GM12865 (cell line): Measurements from ENCODE around the gene ACTRT2.

Experiments
- DNase-seq: peaks from one replicate; pipeline ENCODE4 v3.0.0; 2010; ENCODE audit warnings: low read depth
- H3K4me3 ChIP-seq: 2 replicates; pipeline ENCODE4 v1.5.1; 2011; ENCODE audit warnings: mild to moderate bottlenecking, low read depth, low read length, control low read depth
- TF ChIP-seq, protein P1 (sequence below): IDR thresholded peaks from 2 replicates; pipeline ENCODE4 v1.5.1; 2011; ENCODE audit warnings: low read length, control low read depth, low read depth, inconsistent platforms; ENCODE audit not compliant: insufficient read depth; ENCODE audit errors: missing control alignments

ACTRT2 gene

DNA sequence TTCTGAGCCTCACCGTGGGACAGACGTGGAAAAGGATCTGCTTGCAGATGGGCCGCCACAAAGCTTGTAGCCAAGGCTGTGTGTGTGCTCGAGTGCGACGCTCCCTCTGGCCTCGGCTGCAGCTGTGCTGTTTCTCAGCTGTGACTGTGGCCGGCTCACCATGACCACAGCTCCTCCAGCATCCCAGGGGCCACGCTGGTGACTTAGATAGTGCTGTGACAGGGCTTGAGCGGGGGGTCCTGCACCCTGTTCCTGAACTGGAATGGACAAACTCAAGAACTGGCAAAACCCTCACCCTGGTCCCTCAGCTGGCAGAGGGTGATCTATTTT lies 17.4 kb upstream of the ACTRT2 start:
- no peak for DNase-seq
- TF ChIP-seq, protein P1, sequence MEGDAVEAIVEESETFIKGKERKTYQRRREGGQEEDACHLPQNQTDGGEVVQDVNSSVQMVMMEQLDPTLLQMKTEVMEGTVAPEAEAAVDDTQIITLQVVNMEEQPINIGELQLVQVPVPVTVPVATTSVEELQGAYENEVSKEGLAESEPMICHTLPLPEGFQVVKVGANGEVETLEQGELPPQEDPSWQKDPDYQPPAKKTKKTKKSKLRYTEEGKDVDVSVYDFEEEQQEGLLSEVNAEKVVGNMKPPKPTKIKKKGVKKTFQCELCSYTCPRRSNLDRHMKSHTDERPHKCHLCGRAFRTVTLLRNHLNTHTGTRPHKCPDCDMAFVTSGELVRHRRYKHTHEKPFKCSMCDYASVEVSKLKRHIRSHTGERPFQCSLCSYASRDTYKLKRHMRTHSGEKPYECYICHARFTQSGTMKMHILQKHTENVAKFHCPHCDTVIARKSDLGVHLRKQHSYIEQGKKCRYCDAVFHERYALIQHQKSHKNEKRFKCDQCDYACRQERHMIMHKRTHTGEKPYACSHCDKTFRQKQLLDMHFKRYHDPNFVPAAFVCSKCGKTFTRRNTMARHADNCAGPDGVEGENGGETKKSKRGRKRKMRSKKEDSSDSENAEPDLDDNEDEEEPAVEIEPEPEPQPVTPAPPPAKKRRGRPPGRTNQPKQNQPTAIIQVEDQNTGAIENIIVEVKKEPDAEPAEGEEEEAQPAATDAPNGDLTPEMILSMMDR: no peak
- H3K4me3 ChIP-seq: no peak overlapping the region

DNA sequence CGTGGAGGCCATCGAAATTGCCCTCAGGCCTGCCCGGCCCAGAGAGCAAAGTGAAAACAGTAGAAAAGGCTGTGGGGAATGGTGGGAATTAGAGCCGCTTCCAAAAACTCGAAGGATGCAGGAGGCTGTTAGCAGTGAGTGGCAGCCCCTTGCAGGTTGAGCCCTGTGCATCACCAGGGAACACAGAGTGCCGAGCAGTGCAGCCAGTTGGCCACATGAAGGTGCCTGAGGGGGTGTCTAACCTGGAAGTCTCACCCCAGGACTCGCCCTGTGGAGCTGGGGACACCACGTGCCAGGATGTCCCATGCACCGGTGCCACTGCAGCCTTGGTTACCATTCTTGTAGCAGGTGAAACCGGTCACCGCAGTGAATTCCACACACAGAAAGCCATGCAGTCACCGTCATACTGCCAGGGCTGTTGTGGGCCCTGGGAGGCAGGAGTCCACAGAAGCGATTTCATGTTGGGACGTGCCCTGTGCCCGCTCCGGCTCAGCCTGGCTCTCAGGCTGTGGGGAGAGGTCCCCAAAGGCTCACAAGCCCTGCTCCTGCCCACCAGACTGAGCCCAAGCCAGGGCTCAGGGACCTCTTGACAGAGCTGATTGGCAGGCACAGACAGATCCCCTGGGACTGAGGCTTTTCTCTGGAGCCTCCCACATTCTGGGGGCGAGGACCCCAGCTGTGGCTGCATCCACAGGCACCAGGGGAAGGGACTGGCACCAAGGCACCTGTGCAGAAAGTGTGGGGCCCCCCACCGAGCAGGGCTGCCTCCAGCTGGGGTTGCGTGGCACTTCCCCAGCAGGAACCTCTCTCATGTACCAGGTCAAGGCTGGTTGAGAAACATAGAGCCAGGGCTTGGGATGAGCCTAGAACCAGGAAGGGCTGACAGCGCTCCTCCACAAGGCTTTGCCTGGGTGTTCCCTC lies 16.7 kb upstream of the ACTRT2 start:
- DNase-seq: no peak
- H3K4me3 ChIP-seq: no peak overlapping the region
- TF ChIP-seq, protein P1: no peak

DNA sequence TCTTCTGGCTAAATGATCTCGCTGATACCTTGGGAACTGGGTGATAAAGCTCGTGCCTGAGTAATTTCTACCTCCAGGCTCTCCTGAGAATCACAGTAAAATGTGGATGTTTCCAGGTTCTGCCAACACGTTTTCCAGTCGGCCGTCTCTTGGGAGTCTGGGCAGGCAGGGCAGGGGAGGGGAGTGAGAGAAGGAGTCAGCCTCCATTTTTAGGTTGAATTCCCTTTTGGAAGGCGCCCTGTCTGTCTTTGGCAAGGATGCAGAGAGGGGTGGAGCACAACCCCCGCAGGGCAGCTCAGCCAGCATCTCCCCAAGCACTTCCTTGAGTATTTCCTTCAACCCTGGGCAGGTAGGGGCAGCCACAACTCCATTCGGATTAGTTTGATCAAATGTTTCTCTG lies 15.5 kb upstream of the ACTRT2 start:
- TF ChIP-seq, protein P1: no peak
- H3K4me3 ChIP-seq: no peak overlapping the region

DNA sequence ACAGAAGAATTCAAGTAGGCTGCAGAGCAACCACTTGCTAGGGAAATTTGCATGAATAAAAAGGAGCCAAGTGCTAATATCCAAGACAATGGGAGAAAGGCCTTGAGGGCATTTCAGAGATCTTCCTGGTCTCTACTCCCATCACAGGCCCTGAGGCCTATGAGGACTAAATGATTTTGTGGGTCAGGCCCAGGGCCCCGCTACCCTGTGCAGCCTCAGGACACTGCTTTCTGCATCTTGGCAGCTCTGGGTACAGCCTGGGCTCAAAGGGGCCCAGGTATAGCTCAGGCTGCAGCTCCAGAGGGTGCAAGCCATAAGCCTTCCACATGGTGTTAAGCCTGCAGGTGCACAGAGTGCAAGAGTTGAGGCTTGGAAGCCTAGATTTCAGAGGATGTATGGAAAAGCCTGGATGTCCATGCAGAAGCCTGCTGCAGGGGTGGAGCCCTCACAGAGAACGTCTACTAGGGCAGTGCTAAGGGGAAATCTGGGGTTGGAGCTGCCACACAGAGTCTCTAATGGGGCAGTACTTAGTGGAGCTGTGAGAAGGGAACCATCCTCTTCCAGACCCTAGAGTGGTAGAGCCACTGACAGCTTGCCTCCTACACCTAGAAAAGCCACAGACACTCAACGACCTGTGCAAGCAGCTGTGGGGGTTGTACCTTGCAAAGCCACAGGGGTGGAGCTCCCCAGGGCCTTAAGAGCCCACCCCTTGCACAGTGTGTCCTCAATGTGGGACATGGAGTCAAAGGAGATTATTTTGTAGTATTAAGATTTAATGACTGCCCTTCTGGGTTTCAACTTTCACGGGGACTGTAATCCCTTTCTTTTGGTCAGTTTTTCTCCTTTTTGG lies 13.7 kb upstream of the ACTRT2 start:
- H3K4me3 ChIP-seq: no peak overlapping the region
- TF ChIP-seq, protein P1: no peak
- no peak for DNase-seq

More for the DNA sequence above, 15.5 kb upstream of the ACTRT2 start:
- no peak for DNase-seq

DNA sequence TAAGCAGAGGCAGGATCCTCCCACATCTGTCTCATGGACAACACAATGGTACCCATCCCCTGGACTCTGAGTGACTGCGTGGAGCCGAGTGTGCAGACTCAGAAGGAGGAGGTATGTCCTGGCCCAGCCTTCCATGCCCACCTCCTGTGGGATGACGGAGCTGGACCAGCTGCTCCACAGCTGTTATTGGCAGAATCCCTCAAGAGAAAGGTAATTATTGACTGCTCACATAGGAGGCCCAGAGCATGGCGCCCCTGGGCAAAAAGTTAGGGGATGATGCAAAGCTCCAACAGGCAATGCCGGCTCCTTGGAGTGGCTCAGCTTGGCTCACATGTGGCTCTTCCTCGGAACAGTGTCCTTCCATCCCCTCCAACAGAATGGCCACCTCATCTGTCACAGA lies 12.2 kb upstream of the ACTRT2 start:
- TF ChIP-seq, protein P1: no peak
- H3K4me3 ChIP-seq: no peak overlapping the region

DNA sequence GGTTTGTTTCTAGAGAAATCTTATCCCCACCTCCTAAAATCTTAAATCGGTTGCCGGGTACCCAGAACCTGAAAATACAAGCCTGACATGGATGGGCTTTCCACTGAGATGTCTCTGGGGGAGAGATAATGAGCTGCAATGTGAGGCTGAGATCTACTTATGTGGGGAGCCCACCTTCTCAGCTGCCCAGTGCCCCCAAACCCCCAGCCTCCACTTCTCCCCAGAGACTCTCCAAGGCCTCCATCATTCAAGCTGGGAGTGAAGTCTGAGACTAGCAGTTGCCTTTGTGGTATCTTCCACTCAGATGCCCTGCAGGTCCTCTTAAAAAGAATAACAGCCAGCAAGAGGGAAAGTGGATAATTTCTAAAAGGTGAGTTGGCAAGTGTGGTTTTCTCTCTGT lies 11.7 kb upstream of the ACTRT2 start:
- DNase-seq: no peak
- TF ChIP-seq, protein P1: no peak
- no peak overlapping the region for H3K4me3 ChIP-seq

More for the DNA sequence above, 12.2 kb upstream of the ACTRT2 start:
- no peak for DNase-seq
